K562 (cell line): ENCODE measurements around the gene SORL1-AS1.

Experiments
- ATAC-seq: fragments of 200-7000 bp; cut with Tn5 transposase; 3 replicates; pipeline ENCODE4 v1.9.1; 2020; ENCODE audit warnings: moderate library complexity
- BruUV-seq: library from RNA; stranded (reverse); fragments of 400-500 nt; replicated peaks from 2 replicates; lab custom pipeline; 2021; lab: Mats Ljungman, UMichigan
- CTCF ChIA-PET: fragments of 300-600 bp; formaldehyde crosslinking; extraction: SDS; loops from one replicate; lab custom pipeline; 2021; ENCODE audit warnings: low intra/inter-chr PET ratio; lab: Yijun Ruan, JAX
- POLR2A ChIA-PET: fragments of 300-600, 350-650 bp; sonication (Branson Sonifier 250); formaldehyde crosslinking; extraction: SDS; loops from one replicate; lab custom pipeline; 2021; ENCODE audit warnings: antibody characterized with exemption, inconsistent platforms; lab: Yijun Ruan, JAX
- DNase-seq, 4 experiments: peaks; one replicate each; pipeline versions ENCODE4 v3.0.0 to v3.0.0-alpha.2; 2011 to 2018; ENCODE audit warnings: low spot score in 3 of 4, mixed read lengths in 3 of 4; ENCODE audit errors: extremely low read depth in 1 of 4
- FAIRE-seq: peaks from 2 replicates; lab custom pipeline; 2011; peaks lifted over from hg19 to GRCh38; lab: Jason Lieb, UNC
- H2AFZ ChIP-seq: 2 replicates; pipeline ENCODE4 v1.6.0; 2011; ENCODE audit warnings: low read depth, low read length, control low read depth, inconsistent platforms
- H3K27ac ChIP-seq: fragments of 200-600 bp; 3 replicates; pipeline ENCODE4 v1.8.0; 2011; ENCODE audit warnings: low read depth, mild to moderate bottlenecking, control low read depth, inconsistent platforms, low read length, moderate library complexity, mixed read lengths; ENCODE audit errors: extremely low read depth
- H3K27me3 ChIP-seq, 2 experiments: fragments of 300-600 bp in 1 of 2; 2 replicates in 1 of 2; 3 replicates in 1 of 2; pipeline versions ENCODE4 v1.6.0 to v1.8.0; 2011; ENCODE audit warnings: inconsistent platforms in 2 of 2, low read length in 2 of 2, mild to moderate bottlenecking in 1 of 2, mixed read lengths in 1 of 2, moderate library complexity in 1 of 2; ENCODE audit not compliant: control insufficient read depth in 2 of 2, insufficient read depth in 2 of 2
- H3K36me3 ChIP-seq: fragments of 300-600 bp; 3 replicates; pipeline ENCODE4 v1.8.0; 2011; ENCODE audit warnings: mild to moderate bottlenecking, low read length, inconsistent platforms; ENCODE audit not compliant: control insufficient read depth, insufficient read depth
- H3K4me1 ChIP-seq, 2 experiments: fragments of 200-600 bp in 1 of 2; replicated peaks in 1 of 2; 2 replicates in 1 of 2; 3 replicates in 1 of 2; pipeline versions ENCODE4 v1.5.1 to v1.8.0; 2011; ENCODE audit warnings: inconsistent platforms in 2 of 2, low read length in 2 of 2, mild to moderate bottlenecking in 1 of 2, mixed read lengths in 1 of 2, moderate library complexity in 1 of 2; ENCODE audit not compliant: control insufficient read depth in 2 of 2, insufficient read depth in 2 of 2
- H3K4me2 ChIP-seq: 2 replicates; pipeline ENCODE4 v1.6.1; 2011; ENCODE audit warnings: low read length, control low read depth, inconsistent platforms, mixed read lengths; ENCODE audit not compliant: insufficient read depth
- H3K4me3 ChIP-seq: fragments of 200-600 bp; sonication (generic), shearing (Covaris generic); 2 replicates; pipeline ENCODE4 v1.5.1; 2016; ENCODE audit warnings: control low read depth, inconsistent platforms
- H3K79me2 ChIP-seq: fragments of 200-600 bp; 3 replicates; pipeline ENCODE4 v1.8.0; 2011; ENCODE audit warnings: low read length, inconsistent platforms; ENCODE audit not compliant: control insufficient read depth, insufficient read depth
- H3K9ac ChIP-seq, 2 experiments: 2 replicates each; pipeline versions ENCODE4 v1.6.0 to v1.6.1; 2011; ENCODE audit warnings: low read depth in 2 of 2, low read length in 2 of 2, control low read depth in 1 of 2, inconsistent platforms in 1 of 2, mild to moderate bottlenecking in 1 of 2, mixed read lengths in 1 of 2; ENCODE audit not compliant: insufficient read depth in 1 of 2
- H3K9me1 ChIP-seq: one replicate; pipeline ENCODE4 v1.6.0; 2011; ENCODE audit warnings: inconsistent platforms, mild to moderate bottlenecking, low read length, moderate library complexity; ENCODE audit not compliant: control insufficient read depth, insufficient read depth
- H3K9me3 ChIP-seq: replicated peaks from 2 replicates; pipeline ENCODE4 v1.5.1; 2011; ENCODE audit warnings: low read depth, low read length, inconsistent platforms; ENCODE audit not compliant: control insufficient read depth, insufficient read depth
- H4K20me1 ChIP-seq: replicated peaks from 2 replicates; pipeline ENCODE4 v1.6.1; 2011; ENCODE audit warnings: low read length, inconsistent platforms, mixed read lengths; ENCODE audit not compliant: control insufficient read depth, insufficient read depth
- BACH1 ChIP-seq: fragments of 200-800 bp; sonication (Bioruptor generic); IDR thresholded peaks from 2 replicates; pipeline ENCODE4 v1.6.1; 2016; ENCODE audit warnings: missing genetic modification characterization, missing compliant biosample characterization
- C11orf30 ChIP-seq: fragments of 450-650 bp; IDR thresholded peaks from 2 replicates; pipeline ENCODE4 v1.6.1; 2016; ENCODE audit warnings: low read depth, mild to moderate bottlenecking
- GATAD2A ChIP-seq: fragments of 450-650 bp; IDR thresholded peaks from 2 replicates; pipeline ENCODE4 v1.6.1; 2017
- SIN3A ChIP-seq, 2 experiments: fragments of 150-350 bp in 1 of 2; IDR thresholded peaks; 2 replicates each; pipeline ENCODE4 v1.6.1; 2011 to 2016; ENCODE audit warnings: borderline replicate concordance in 2 of 2, low read depth in 2 of 2, low read length in 2 of 2, mild to moderate bottlenecking in 2 of 2, moderate library complexity in 2 of 2; ENCODE audit not compliant: control insufficient read depth in 1 of 2
- TCF7L2 ChIP-seq: fragments of 150-350 bp; IDR thresholded peaks from 2 replicates; pipeline ENCODE4 v1.6.1; 2016; ENCODE audit warnings: low read depth, mild to moderate bottlenecking, low read length, moderate library complexity
- TSC22D4 ChIP-seq: fragments of 450-650 bp; IDR thresholded peaks from 2 replicates; pipeline ENCODE4 v1.6.1; 2016; ENCODE audit warnings: missing genetic modification characterization, missing biosample characterization, control low read depth
- ZNF316 ChIP-seq: fragments of 450-650 bp; IDR thresholded peaks from 2 replicates; pipeline ENCODE4 v1.6.1; 2016
- ZNF586 ChIP-seq: fragments of 450-650 bp; formaldehyde crosslinking; conservative IDR thresholded peaks from 2 replicates; pipeline ENCODE4 v1.4.0; 2020; ENCODE audit warnings: mild to moderate bottlenecking, moderate library complexity
- ZNF695 ChIP-seq: fragments of 450-650 bp; formaldehyde crosslinking; IDR thresholded peaks from 2 replicates; pipeline ENCODE4 v1.4.0; 2020; ENCODE audit warnings: mild to moderate bottlenecking, moderate library complexity
- WGBS: fragments of 100-300 bp; shearing (Covaris generic); methylation state at CpG from one replicate; pipeline ENCODE4 v1.1.6; 2016; ENCODE audit warnings: low coverage, mixed read lengths; ENCODE audit not compliant: insufficient coverage; ENCODE audit errors: missing lambda C conversion rate; 5-methylcytosine and 5-hydroxymethylcytosine counted together
- in situ Hi-C: fragments of 300-500 bp; cut with MboI; formaldehyde crosslinking; loops from 4 replicates; pipeline ENCODE4 v1.15.0; 2018; ENCODE audit warnings: inconsistent platforms, mixed read lengths
- intact Hi-C: fragments of 100-400 bp; cut with micrococcal nuclease; formaldehyde crosslinking; loops from 2 replicates; pipeline ENCODE4 v1.14.2; 2022
- TF ChIP-seq, protein P1 (sequence below): fragments of 250-450 bp; sonication (Bioruptor Pico); IDR thresholded peaks from 2 replicates; pipeline ENCODE4 v1.4.0; 2020
- TF ChIP-seq, protein P2 (sequence below): fragments of 450-650 bp; IDR thresholded peaks from 2 replicates; pipeline ENCODE4 v1.6.1; 2016; ENCODE audit warnings: borderline replicate concordance
- TF ChIP-seq, protein P3 (sequence below): sonication (generic); formaldehyde crosslinking; IDR thresholded peaks from 2 replicates; pipeline ENCODE4 v1.8.0; 2022; ENCODE audit warnings: mild to moderate bottlenecking, missing genetic modification reagents, borderline replicate concordance
- TF ChIP-seq, protein P4 (sequence below): fragments of 250-450 bp; sonication (Bioruptor Pico); IDR thresholded peaks from 2 replicates; pipeline ENCODE4 v1.5.0; 2020; ENCODE audit warnings: mild to moderate bottlenecking, borderline replicate concordance

SORL1-AS1 gene

DNA sequence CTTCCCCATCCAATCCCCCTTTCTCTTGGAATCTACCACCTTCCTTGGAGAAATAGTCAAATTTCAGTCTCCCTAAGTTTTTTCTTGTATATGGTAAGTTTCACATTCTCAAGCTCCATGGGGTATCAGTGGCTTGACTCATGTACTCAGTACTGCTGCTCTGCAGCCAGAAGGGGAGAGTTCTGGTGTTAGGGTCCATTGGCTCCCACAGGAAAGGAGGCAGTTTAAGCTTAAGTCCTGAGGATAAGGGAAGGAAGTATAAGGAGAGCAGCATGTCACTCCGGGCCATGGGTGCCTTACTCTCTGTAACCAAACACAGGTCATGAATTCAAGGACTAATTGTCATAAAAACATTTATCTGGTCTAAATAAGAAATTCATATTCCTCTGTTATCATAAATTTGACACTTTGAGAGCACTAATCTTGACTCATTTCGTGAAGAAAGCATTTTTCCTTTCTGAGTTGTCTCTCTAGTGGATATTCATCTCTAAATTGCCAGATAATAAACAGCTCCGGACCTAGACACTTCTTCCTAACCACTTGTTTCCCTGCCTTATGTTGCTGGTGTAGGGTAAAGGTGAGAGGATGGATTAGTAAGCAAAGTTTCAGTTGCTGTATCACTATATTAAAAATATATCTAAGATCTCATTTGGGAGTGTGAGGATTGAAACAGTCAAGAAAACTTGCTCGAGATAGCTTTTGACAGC is 20.8 kb downstream of the SORL1-AS1 start:
- Histone ChIP-seq H3K9me3 (no peaks in the 10 kb centered on the region), H3K4me1 (peaks cover 0 to 4% of the 10 kb centered on the region in 2 experiments; a peak in 2 of 5 replicates), H2AFZ (no peak overlapping the region), H4K20me1 (no peaks in the 10 kb centered on the region), H3K27ac (no peak overlapping the region), H3K4me3 (no peak overlapping the region), H3K27me3 (peaks cover 0 to 11% of the 10 kb centered on the region in 2 experiments; a peak in 3 of 5 replicates), H3K79me2 (no peaks in the 10 kb centered on the region), H3K9ac (no peak overlapping the region), H3K4me2 (no peak overlapping the region), H3K36me3 (no peaks in the 10 kb centered on the region), H3K9me1 (no peaks in the 10 kb centered on the region)
- ATAC-seq (no peak), FAIRE-seq (no peak), DNase-seq (no peak)
- intact Hi-C loops, result no loop called here
- TF ChIP-seq C11orf30, result no peak
- no peak for TF ChIP-seq ZNF695 (CRISPR knock-in tag)
- TF ChIP-seq, protein P1, sequence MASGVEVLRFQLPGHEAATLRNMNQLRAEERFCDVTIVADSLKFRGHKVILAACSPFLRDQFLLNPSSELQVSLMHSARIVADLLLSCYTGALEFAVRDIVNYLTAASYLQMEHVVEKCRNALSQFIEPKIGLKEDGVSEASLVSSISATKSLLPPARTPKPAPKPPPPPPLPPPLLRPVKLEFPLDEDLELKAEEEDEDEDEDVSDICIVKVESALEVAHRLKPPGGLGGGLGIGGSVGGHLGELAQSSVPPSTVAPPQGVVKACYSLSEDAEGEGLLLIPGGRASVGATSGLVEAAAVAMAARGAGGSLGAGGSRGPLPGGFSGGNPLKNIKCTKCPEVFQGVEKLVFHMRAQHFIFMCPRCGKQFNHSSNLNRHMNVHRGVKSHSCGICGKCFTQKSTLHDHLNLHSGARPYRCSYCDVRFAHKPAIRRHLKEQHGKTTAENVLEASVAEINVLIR (CRISPR knock-in tag), result no peak
- TF ChIP-seq ZNF316, result no peak
- no peak for TF ChIP-seq GATAD2A
- TF ChIP-seq, protein P2, sequence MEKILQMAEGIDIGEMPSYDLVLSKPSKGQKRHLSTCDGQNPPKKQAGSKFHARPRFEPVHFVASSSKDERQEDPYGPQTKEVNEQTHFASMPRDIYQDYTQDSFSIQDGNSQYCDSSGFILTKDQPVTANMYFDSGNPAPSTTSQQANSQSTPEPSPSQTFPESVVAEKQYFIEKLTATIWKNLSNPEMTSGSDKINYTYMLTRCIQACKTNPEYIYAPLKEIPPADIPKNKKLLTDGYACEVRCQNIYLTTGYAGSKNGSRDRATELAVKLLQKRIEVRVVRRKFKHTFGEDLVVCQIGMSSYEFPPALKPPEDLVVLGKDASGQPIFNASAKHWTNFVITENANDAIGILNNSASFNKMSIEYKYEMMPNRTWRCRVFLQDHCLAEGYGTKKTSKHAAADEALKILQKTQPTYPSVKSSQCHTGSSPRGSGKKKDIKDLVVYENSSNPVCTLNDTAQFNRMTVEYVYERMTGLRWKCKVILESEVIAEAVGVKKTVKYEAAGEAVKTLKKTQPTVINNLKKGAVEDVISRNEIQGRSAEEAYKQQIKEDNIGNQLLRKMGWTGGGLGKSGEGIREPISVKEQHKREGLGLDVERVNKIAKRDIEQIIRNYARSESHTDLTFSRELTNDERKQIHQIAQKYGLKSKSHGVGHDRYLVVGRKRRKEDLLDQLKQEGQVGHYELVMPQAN, result no peak
- TF ChIP-seq, protein P3, sequence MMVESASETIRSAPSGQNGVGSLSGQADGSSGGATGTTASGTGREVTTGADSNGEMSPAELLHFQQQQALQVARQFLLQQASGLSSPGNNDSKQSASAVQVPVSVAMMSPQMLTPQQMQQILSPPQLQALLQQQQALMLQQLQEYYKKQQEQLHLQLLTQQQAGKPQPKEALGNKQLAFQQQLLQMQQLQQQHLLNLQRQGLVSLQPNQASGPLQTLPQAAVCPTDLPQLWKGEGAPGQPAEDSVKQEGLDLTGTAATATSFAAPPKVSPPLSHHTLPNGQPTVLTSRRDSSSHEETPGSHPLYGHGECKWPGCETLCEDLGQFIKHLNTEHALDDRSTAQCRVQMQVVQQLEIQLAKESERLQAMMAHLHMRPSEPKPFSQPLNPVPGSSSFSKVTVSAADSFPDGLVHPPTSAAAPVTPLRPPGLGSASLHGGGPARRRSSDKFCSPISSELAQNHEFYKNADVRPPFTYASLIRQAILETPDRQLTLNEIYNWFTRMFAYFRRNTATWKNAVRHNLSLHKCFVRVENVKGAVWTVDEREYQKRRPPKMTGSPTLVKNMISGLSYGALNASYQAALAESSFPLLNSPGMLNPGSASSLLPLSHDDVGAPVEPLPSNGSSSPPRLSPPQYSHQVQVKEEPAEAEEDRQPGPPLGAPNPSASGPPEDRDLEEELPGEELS, result no peak
- no peak for TF ChIP-seq TCF7L2
- no peak for TF ChIP-seq ZNF586
- TF ChIP-seq TSC22D4 (tag), result no peak
- TF ChIP-seq, protein P4, sequence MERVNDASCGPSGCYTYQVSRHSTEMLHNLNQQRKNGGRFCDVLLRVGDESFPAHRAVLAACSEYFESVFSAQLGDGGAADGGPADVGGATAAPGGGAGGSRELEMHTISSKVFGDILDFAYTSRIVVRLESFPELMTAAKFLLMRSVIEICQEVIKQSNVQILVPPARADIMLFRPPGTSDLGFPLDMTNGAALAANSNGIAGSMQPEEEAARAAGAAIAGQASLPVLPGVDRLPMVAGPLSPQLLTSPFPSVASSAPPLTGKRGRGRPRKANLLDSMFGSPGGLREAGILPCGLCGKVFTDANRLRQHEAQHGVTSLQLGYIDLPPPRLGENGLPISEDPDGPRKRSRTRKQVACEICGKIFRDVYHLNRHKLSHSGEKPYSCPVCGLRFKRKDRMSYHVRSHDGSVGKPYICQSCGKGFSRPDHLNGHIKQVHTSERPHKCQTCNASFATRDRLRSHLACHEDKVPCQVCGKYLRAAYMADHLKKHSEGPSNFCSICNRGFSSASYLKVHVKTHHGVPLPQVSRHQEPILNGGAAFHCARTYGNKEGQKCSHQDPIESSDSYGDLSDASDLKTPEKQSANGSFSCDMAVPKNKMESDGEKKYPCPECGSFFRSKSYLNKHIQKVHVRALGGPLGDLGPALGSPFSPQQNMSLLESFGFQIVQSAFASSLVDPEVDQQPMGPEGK (CRISPR knock-in tag), result no peak
- TF ChIP-seq BACH1 (tag), result no peak
- TF ChIP-seq SIN3A (IDR thresholded peaks at IDR 0.05; ENCODE audit: borderline replicate concordance in 2 of 2, control insufficient read depth in 1 of 2, low read depth in 2 of 2, low read length in 2 of 2), result no peak
- 3% methylated on average over 4 of the region's 4 CpGs for WGBS
- ChIA-PET CTCF (no interaction called here), POLR2A (no interaction called here)
- no TSS peak for BruUV-seq
- in situ Hi-C loops, result no loop called here
